Measurements from ENCODE around the gene D2HGDH. TPM values are rescaled to one million over a fixed set of nuclear protein-coding genes. Genes with fewer than 3 reads are reported as not detected.

Gene D2HGDH
- total RNA-seq, 1 donor from 2014 or later: 21.1 TPM

- no peaks in the 10 kb centered on the region for H3K27me3 ChIP-seq
- no peak for TF ChIP-seq POLR2AphosphoS5 (IDR thresholded peaks at IDR 0.05; ENCODE audit: insufficient read depth in 1 of 2, low read depth in 1 of 2)
- no peak for TF ChIP-seq CTCF (IDR thresholded peaks at IDR 0.05)
- no peak for TF ChIP-seq POLR2A (IDR thresholded peaks at IDR 0.05)
- DNase-seq (ENCODE audit: extremely low spot score in 2 of 2): no peak
- no peak overlapping the region for H3K4me3 ChIP-seq
- peaks cover 0 to 24% of the 10 kb centered on the region in 2 donors for H3K36me3 ChIP-seq
- H3K9me3 ChIP-seq: no peaks in the 10 kb centered on the region
- no peaks in the 10 kb centered on the region for H3K4me1 ChIP-seq
- no peak overlapping the region for H3K27ac ChIP-seq
- intact Hi-C loops (cut with DNase I): no loop called here
These were observed 25.9 kb downstream of the D2HGDH start for GRCh38 chr2:241760301-241760771.

- Histone ChIP-seq H3K27ac (no peak overlapping the region), H3K27me3 (no peaks in the 10 kb centered on the region), H3K36me3 (peaks cover 0 to 9% of the 10 kb centered on the region in 2 donors), H3K9me3 (no peaks in the 10 kb centered on the region), H3K4me3 (no peak overlapping the region), H3K4me1 (no peaks in the 10 kb centered on the region)
- TF ChIP-seq POLR2AphosphoS5 (IDR thresholded peaks at IDR 0.05; ENCODE audit: insufficient read depth in 1 of 2, low read depth in 1 of 2) (no peak), POLR2A (IDR thresholded peaks at IDR 0.05) (no peak), CTCF (IDR thresholded peaks at IDR 0.05) (no peak)
- DNase-seq (ENCODE audit: extremely low spot score in 2 of 2): no peak
- intact Hi-C loops (cut with DNase I): no loop called here
These were observed 28.0 kb downstream of the D2HGDH start for GRCh38 chr2:241762321-241762932.

GRCh38 chr2:241762933-241763369, 28.5 kb downstream of the D2HGDH start:
- Histone ChIP-seq H3K4me3 (no peak overlapping the region), H3K4me1 (no peaks in the 10 kb centered on the region), H3K27ac (no peak overlapping the region), H3K36me3 (peaks cover 0 to 14% of the 10 kb centered on the region in 2 donors), H3K9me3 (no peaks in the 10 kb centered on the region), H3K27me3 (no peaks in the 10 kb centered on the region)
- intact Hi-C loops (cut with DNase I): no loop called here
- DNase-seq (ENCODE audit: extremely low spot score in 2 of 2): no peak
- no peak for TF ChIP-seq POLR2A (IDR thresholded peaks at IDR 0.05)
- TF ChIP-seq CTCF (IDR thresholded peaks at IDR 0.05): no peak
- TF ChIP-seq POLR2AphosphoS5 (IDR thresholded peaks at IDR 0.05; ENCODE audit: insufficient read depth in 1 of 2, low read depth in 1 of 2): no peak

- H3K4me3 ChIP-seq: no peak overlapping the region
- no peaks in the 10 kb centered on the region for H3K9me3 ChIP-seq
- H3K27me3 ChIP-seq: no peaks in the 10 kb centered on the region
- DNase-seq (ENCODE audit: extremely low spot score in 2 of 2): no peak
- no peak overlapping the region for H3K27ac ChIP-seq
- intact Hi-C loops (cut with DNase I): no loop called here
- H3K4me1 ChIP-seq: no peaks in the 10 kb centered on the region
- peaks cover 0 to 14% of the 10 kb centered on the region in 2 donors for H3K36me3 ChIP-seq
- TF ChIP-seq POLR2AphosphoS5 (IDR thresholded peaks at IDR 0.05; ENCODE audit: insufficient read depth in 1 of 2, low read depth in 1 of 2) (no peak), CTCF (IDR thresholded peaks at IDR 0.05) (no peak), POLR2A (IDR thresholded peaks at IDR 0.05) (no peak)
These were observed 29.3 kb downstream of the D2HGDH start for GRCh38 chr2:241763551-241764274.

Measured in vagina (tissue), 2 donors.